ENCODE measurements around the gene GARRE1.
"Not testable (repeated sequence)": the region's sequence is repeated elsewhere in the genome, so short reads cannot be mapped to it uniquely, and the experiment has no call there.

GRCh38 chr19:34253167-34253566, 1.2 kb upstream of the GARRE1 start:
- TF ChIP-seq CTCF, POLR2A (IDR thresholded peaks at IDR 0.05): not testable (repeated sequence)

Measured in esophagus squamous epithelium (tissue), 4 donors.